Stimulated activated CD4-positive, alpha-beta T cell treated with anti-CD3 and anti-CD28 coated beads, Interleukin-12 subunit alpha, Interleukin-12 subunit beta, amount 100 ng/mL, for 48 hours (primary cell): ENCODE measurements around the gene MSH3.
"Not testable (repeated sequence)": the region's sequence is repeated elsewhere in the genome, so short reads cannot be mapped to it uniquely, and the experiment has no call there.

ENCODE experiments used
- DNase-seq, 3 donors: peaks; one replicate each; pipeline ENCODE4 v3.0.0-alpha.2; 2020; ENCODE audit warnings: low read depth in 2 of 3, low spot score in 1 of 3

The MSH3 gene

GRCh38 chr5:80752427-80752826 lies 98.0 kb downstream of the MSH3 start:
- no peak for DNase-seq

GRCh38 chr5:80753712-80754111 lies 99.3 kb downstream of the MSH3 start:
- DNase-seq: no peak

- DNase-seq: peak; percentile 55 to 65 (median 56)
Measured at GRCh38 chr5:80754900-80755299, 100.4 kb downstream of the MSH3 start.

GRCh38 chr5:80755626-80756025 lies 101.2 kb downstream of the MSH3 start:
- DNase-seq: peak in 1 of 3 donors; percentile 31

- no peak for DNase-seq
Measured at GRCh38 chr5:80756292-80756691, 101.8 kb downstream of the MSH3 start.

- no peak for DNase-seq
Measured at GRCh38 chr5:80757290-80757689, 102.8 kb downstream of the MSH3 start.

- DNase-seq: no peak
Measured at GRCh38 chr5:80759866-80760577, 105.6 kb downstream of the MSH3 start.

GRCh38 chr5:80760680-80761079 lies 106.2 kb downstream of the MSH3 start:
- DNase-seq: no peak

GRCh38 chr5:80761176-80761575 lies 106.7 kb downstream of the MSH3 start:
- DNase-seq: no peak

- DNase-seq: no peak
Measured at GRCh38 chr5:80761966-80762365, 107.5 kb downstream of the MSH3 start.

- DNase-seq: no peak
Measured at GRCh38 chr5:80762573-80762972, 108.1 kb downstream of the MSH3 start.

GRCh38 chr5:80763211-80763610 lies 108.8 kb downstream of the MSH3 start:
- no peak for DNase-seq

GRCh38 chr5:80763873-80764647 lies 109.6 kb downstream of the MSH3 start:
- no peak for DNase-seq

- no peak for DNase-seq
Measured at GRCh38 chr5:80764786-80765185, 110.3 kb downstream of the MSH3 start.

GRCh38 chr5:80777347-80778287 lies 123.2 kb downstream of the MSH3 start:
- DNase-seq: no peak

- no peak for DNase-seq
Measured at GRCh38 chr5:80780024-80780423, 125.6 kb downstream of the MSH3 start.

- DNase-seq: no peak
Measured at GRCh38 chr5:80780761-80781285, 126.4 kb downstream of the MSH3 start.

- DNase-seq: no peak
Measured at GRCh38 chr5:80781356-80781755, 126.9 kb downstream of the MSH3 start.

- no peak for DNase-seq
Measured at GRCh38 chr5:80782626-80783025, 128.2 kb downstream of the MSH3 start.

- not testable (repeated sequence) for DNase-seq
Measured at GRCh38 chr5:80783751-80784150, 129.3 kb downstream of the MSH3 start.

- no peak for DNase-seq
Measured at GRCh38 chr5:80784451-80784850, 130.0 kb downstream of the MSH3 start.
